ENCODE measurements around the gene ACTG2. TPM values are rescaled to one million over a fixed set of nuclear protein-coding genes. Genes with fewer than 3 reads are reported as not detected.
A peak's percentile ranks its signal among the peaks of the same experiment; 100 is the strongest.

ACTG2 gene
- total RNA-seq, 1 experiment from 2014 or later = not detected

GRCh38 chr2:73894877-73895276 is 2.1 kb downstream of the ACTG2 start:
- Histone ChIP-seq H3K9me3 (ENCODE audit: insufficient read depth, low read depth) (no peaks in the 10 kb centered on the region), H3K36me3 (ENCODE audit: low read depth) (no peaks in the 10 kb centered on the region), H3K79me2 (ENCODE audit: low read depth) (no peaks in the 10 kb centered on the region), H3K4me3 (no peak overlapping the region), H3K9me2 (ENCODE audit: insufficient read depth) (no peaks in the 10 kb centered on the region), H3K4me2 (no peak overlapping the region), H4K20me1 (ENCODE audit: insufficient read depth) (no peaks in the 10 kb centered on the region), H3K4me1 (replicated peaks; ENCODE audit: insufficient read depth) (no peaks in the 10 kb centered on the region), H3K27ac (no peak overlapping the region), H3K27me3 (ENCODE audit: insufficient read depth, low read depth) (no peaks in the 10 kb centered on the region), H2AFZ (no peak overlapping the region), H3F3A (ENCODE audit: insufficient read depth, low read depth) (no peaks in the 10 kb centered on the region)
- ChIA-PET POLR2A (ENCODE audit: unreplicated experiment) (no interaction called here), CTCF (no interaction called here)
- no peak for DNase-seq
- no peak for TF ChIP-seq EZH2 (IDR thresholded peaks at IDR 0.05; ENCODE audit: low read depth)
- BruUV-seq (replicated peaks) = no TSS peak
- intact Hi-C loops (cut with micrococcal nuclease; ENCODE audit: unreplicated experiment) = no loop called here

GRCh38 chr2:73895473-73895872 is 2.7 kb downstream of the ACTG2 start:
- ChIA-PET CTCF (no interaction called here), POLR2A (ENCODE audit: unreplicated experiment) (interaction anchor here (0.7 kb wide), 1 partner anchor 669 kb away, joined by 12 read pairs; no protein-coding TSS in a partner anchor)
- BruUV-seq (replicated peaks) = no TSS peak
- Histone ChIP-seq H3K27me3 (ENCODE audit: insufficient read depth, low read depth) (no peaks in the 10 kb centered on the region), H4K20me1 (ENCODE audit: insufficient read depth) (no peaks in the 10 kb centered on the region), H3K4me1 (replicated peaks; ENCODE audit: insufficient read depth) (no peaks in the 10 kb centered on the region), H3K36me3 (ENCODE audit: low read depth) (no peaks in the 10 kb centered on the region), H3K9me3 (ENCODE audit: insufficient read depth, low read depth) (no peaks in the 10 kb centered on the region), H3K27ac (no peak overlapping the region), H3K9me2 (ENCODE audit: insufficient read depth) (no peaks in the 10 kb centered on the region), H3K4me2 (no peak overlapping the region), H3K4me3 (no peak overlapping the region), H3K79me2 (ENCODE audit: low read depth) (no peaks in the 10 kb centered on the region), H3F3A (ENCODE audit: insufficient read depth, low read depth) (no peaks in the 10 kb centered on the region), H2AFZ (no peak overlapping the region)
- intact Hi-C loops (cut with micrococcal nuclease; ENCODE audit: unreplicated experiment) = no loop called here
- TF ChIP-seq CTCF (conservative IDR thresholded peaks at IDR 0.05) (no peak), EZH2 (IDR thresholded peaks at IDR 0.05; ENCODE audit: low read depth) (no peak)
- DNase-seq = no peak

- ChIA-PET POLR2A (ENCODE audit: unreplicated experiment) (interaction anchor here (0.7 kb wide), 1 partner anchor 670 kb away, joined by 12 read pairs; no protein-coding TSS in a partner anchor), CTCF (no interaction called here)
- Histone ChIP-seq H3K9me2 (ENCODE audit: insufficient read depth) (no peaks in the 10 kb centered on the region), H3K9me3 (ENCODE audit: insufficient read depth, low read depth) (no peaks in the 10 kb centered on the region), H4K20me1 (ENCODE audit: insufficient read depth) (no peaks in the 10 kb centered on the region), H3K36me3 (ENCODE audit: low read depth) (no peaks in the 10 kb centered on the region), H3K27ac (no peak overlapping the region), H3K79me2 (ENCODE audit: low read depth) (no peaks in the 10 kb centered on the region), H3K4me3 (no peak overlapping the region), H3K4me2 (no peak overlapping the region), H3F3A (ENCODE audit: insufficient read depth, low read depth) (no peaks in the 10 kb centered on the region), H3K27me3 (ENCODE audit: insufficient read depth, low read depth) (no peaks in the 10 kb centered on the region), H3K4me1 (replicated peaks; ENCODE audit: insufficient read depth) (no peaks in the 10 kb centered on the region), H2AFZ (peak overlapping the region; percentile 34; the same call in 1 of the 2 replicates)
- DNase-seq = no peak
- TF ChIP-seq CTCF (conservative IDR thresholded peaks at IDR 0.05) = no peak
- TF ChIP-seq EZH2 (IDR thresholded peaks at IDR 0.05; ENCODE audit: low read depth) = no peak
- intact Hi-C loops (cut with micrococcal nuclease; ENCODE audit: unreplicated experiment) = no loop called here
- no TSS peak for BruUV-seq (replicated peaks)
Measured at GRCh38 chr2:73896362-73897239, 3.8 kb downstream of the ACTG2 start.
